SIG-M5 treated with dmso at 0.1 percent for 504 hours (cell line): ENCODE data around the gene VWF.

Source experiments
- DNase-seq: peaks from one replicate; lab custom pipeline; 2025; ENCODE audit not compliant: unreplicated experiment; lab: John Stamatoyannopoulos, UW

The VWF gene

GRCh38 chr12:6080149-6081045, 44.1 kb downstream of the VWF start:
- no peak for DNase-seq

GRCh38 chr12:6078398-6079096, 45.9 kb downstream of the VWF start:
- no peak for DNase-seq

- no peak for DNase-seq
These were observed 46.8 kb downstream of the VWF start for GRCh38 chr12:6077692-6078083.

DNA sequence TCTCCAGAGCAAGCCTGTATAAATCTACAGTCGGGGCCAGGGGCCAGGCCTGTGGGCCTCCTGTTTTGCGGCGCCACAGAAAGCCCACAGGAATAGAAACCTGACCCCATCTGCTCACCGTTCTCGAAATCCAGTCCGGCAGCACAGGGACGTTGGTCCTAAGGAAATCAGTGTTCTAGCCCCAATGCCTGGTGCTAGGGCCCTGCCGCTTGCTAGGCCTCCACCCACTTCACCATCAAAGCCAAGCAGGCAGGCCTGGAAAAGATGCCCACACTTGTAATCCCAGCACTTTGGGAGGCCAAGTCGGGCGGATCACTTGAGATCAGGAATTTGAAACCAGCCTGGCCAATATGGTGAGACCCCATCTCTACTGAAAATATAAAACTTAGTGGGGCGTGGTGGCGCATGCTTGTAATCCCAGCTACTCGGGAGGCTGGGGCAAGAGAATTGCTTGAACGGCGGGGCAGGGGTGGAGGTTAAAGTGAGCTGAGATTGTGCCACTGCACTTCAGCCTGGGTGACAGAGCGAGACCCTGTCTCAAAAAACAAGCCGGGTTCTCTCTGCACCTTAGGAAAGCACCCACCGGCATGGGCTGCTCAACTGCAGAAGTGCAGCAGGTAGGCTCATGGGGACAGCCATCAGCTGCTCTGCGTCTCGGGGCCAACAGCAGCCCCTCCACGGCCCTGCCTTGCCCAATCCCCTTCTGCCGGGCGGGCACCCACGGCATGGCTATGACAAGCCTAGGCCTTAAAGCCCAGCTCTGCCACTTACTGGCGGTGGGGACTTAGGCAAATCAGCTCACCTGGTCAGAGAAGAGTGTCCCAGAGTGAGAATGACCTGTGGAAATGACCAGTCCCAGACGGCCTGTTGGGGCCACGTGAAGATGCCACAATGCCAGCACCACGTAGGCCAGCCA, 47.4 kb downstream of the VWF start:
- DNase-seq = no peak

DNA sequence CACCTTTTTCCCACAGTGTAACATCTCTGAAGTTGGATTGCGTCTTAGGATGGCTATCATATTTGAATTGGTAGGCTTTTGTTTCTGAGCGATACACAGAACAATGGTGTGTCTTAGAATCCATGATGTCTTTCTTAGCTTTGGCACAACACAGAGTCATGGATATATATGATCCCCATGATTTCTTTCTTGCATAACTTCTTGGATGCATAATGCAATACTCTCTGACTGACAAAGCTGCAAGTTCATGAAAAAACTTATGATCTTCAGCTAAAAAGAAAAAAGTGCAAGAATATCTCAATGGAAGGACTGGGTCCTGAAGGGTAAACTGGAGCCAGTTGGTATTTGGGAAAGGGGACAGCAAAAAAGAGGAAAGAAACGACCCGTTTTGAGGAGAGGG, 48.1 kb downstream of the VWF start:
- DNase-seq = no peak

- no peak for DNase-seq
These were observed 49.4 kb downstream of the VWF start for GRCh38 chr12:6074979-6075585.

- DNase-seq = no peak
These were observed 50.0 kb downstream of the VWF start for GRCh38 chr12:6074427-6074826.

GRCh38 chr12:6073426-6073825, 51.0 kb downstream of the VWF start:
- DNase-seq = no peak

DNA sequence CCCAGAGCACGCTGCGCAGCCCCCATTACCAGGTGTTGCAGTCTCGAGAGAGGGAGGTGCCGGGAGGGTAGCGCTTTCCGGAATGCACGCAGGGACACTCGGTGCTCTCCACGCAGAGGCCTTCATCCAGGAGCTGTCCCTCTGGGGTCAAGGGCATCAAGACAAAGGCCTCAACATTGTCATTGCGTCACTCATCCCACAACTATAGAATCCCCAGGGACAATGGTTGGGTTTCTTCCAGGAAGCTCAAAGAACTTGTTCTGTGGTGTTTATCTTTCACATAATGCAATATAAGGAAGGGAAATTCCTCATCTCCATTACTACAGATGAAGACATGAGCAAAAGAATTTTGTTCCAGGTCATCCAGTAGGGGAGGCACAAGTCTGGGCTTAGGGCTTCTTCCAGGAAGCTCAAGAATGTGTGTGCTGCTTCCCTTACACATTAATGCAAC, 52.1 kb downstream of the VWF start:
- no peak for DNase-seq

DNA sequence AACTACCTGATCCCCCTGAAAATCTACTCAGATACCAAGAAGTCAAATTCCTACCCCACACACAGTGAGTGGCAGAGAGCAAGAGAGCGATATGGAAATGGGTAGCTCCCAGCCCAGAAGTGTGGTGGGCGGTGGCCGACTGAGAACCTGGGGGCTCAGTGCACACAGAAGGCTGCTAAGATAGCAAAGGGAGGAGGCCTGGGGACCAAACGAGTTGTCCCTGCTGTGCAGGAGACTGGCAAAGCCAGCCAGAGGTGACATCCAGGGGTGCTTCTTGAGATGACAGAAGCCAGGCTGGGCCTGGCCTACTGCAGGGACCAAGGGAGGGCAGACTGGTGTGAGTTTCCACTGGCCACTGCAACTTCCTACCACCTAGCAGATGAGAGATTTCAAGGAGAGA, 52.9 kb downstream of the VWF start:
- no peak for DNase-seq

GRCh38 chr12:6070472-6071257, 53.8 kb downstream of the VWF start:
- no peak for DNase-seq

GRCh38 chr12:6069437-6070093, 54.9 kb downstream of the VWF start:
- no peak for DNase-seq

GRCh38 chr12:6068227-6068626, 56.2 kb downstream of the VWF start:
- no peak for DNase-seq

- DNase-seq = no peak
These were observed 57.1 kb downstream of the VWF start for GRCh38 chr12:6067152-6067916.

DNA sequence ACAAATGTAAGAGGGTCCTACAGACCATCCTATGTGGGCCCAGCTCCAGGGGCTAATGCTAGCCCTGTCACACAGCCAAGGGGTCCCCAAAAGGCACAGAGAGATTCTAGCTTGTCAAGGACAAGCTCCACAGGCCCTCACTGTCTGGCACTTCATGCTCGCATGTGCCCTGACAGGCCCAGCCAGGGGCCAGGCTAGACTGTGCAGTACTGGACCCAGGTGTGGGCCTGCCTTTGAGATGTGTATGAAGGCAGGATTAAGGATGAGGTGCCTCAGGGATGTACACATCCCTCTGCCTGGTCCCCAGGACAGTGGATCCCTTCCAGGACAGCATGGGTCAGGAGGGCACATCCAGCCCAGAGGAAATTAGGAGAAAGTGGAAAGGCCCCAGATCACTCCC, 57.8 kb downstream of the VWF start:
- no peak for DNase-seq

DNA sequence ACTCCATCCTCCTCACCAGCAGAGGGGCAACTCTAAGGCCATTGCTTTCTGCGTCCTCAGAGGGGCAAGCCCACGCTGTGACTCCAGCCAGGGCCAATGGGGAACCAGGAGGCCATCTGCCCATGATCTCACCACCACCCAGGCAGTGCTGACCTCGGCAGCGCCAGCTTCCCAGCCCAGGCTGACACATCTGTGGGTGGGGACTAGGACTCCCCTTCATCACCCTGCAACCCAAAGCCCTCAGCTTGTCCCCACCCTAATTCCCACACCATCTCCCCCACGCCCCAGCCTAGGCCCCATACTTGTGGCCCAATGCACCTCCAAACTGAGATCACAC, 58.6 kb downstream of the VWF start:
- no peak for DNase-seq

DNA sequence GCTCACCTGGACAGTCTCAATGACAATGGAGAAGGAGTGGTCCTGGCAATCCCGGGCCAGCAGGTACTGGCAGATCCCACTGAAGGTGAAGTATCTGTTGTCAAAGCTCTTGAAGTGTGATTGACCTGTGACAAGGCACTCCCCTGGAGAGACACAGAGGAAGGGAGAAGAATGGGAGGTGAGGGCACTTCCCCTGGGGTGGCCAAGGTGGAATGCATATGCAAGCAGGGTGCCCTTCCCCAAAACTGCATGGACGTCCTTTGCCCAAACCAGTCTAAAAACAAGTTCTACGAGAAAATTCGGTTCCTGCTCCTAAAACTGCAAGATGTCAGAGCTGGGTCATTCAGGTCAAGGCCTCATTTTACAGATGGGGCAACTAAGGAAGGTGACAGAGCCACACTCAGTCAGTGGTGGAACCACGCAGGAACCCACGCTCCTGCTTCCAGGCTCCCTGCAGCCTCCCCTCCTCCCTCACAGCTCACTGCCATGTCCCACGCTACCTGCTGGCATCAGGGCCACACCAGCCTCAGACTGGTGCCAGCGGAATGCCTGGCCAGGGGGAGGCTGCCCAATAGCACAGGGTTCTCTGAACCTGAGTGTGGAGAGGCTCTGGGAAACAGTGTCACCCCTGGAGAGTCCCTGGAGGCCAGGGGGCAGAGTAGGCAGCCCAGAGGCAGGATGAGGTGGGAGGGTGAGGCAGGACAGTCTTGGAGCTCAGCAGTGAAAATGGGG, 59.2 kb downstream of the VWF start:
- DNase-seq = no peak
